HepG2 (cell line): ENCODE data around the gene TCF3. TPM values are rescaled to one million over a fixed set of nuclear protein-coding genes. Genes with fewer than 3 reads are reported as not detected.

ENCODE experiments used
- ATAC-seq: fragments of 200-7000 bp; cut with Tn5 transposase; 3 replicates; pipeline ENCODE4 v1.9.1; 2020; ENCODE audit warnings: mild to moderate bottlenecking, moderate library complexity
- BruUV-seq: library from RNA; stranded (reverse); fragments of 400-500 nt; replicated peaks from 2 replicates; lab custom pipeline; 2021; lab: Mats Ljungman, UMichigan
- CTCF ChIA-PET: fragments of 300-600 bp; formaldehyde crosslinking; extraction: SDS; loops from one replicate; lab custom pipeline; 2021; ENCODE audit warnings: low total read pairs, inconsistent platforms, low intra/inter-chr PET ratio; lab: Yijun Ruan, JAX
- POLR2A ChIA-PET: fragments of 350-600 bp; sonication (Branson Sonifier 250); formaldehyde crosslinking; loops from one replicate; lab custom pipeline; 2020; ENCODE audit warnings: antibody characterized with exemption, inconsistent platforms; lab: Yijun Ruan, JAX
- DNase-seq: peaks from one replicate; pipeline ENCODE4 v3.0.0-alpha.2; 2015; ENCODE audit warnings: low spot score
- FAIRE-seq: peaks from 3 replicates; lab custom pipeline; 2011; peaks lifted over from hg19 to GRCh38; lab: Jason Lieb, UNC
- H2AFZ ChIP-seq: one replicate; pipeline ENCODE4 v1.6.1; 2011; ENCODE audit warnings: low read length, inconsistent platforms
- H3K27ac ChIP-seq: fragments of 300-600 bp; 3 replicates; pipeline ENCODE4 v1.8.0; 2011; ENCODE audit warnings: mixed run types, mild to moderate bottlenecking, mixed read lengths, low read length, inconsistent platforms; ENCODE audit not compliant: insufficient read depth; ENCODE audit errors: extremely low read length
- H3K27me3 ChIP-seq, 2 experiments: fragments of 200-600 bp in 1 of 2; 2 replicates in 1 of 2; 3 replicates in 1 of 2; pipeline versions ENCODE4 v1.6.0 to v1.8.0; 2011; ENCODE audit warnings: low read length in 2 of 2, mild to moderate bottlenecking in 2 of 2, moderate library complexity in 2 of 2, inconsistent platforms in 1 of 2; ENCODE audit not compliant: insufficient read depth in 2 of 2, control insufficient read depth in 1 of 2
- H3K36me3 ChIP-seq, 2 experiments: fragments of 200-600 bp in 1 of 2; replicated peaks in 1 of 2; 2 replicates in 1 of 2; 3 replicates in 1 of 2; pipeline versions ENCODE4 v1.5.1 to v1.8.0; 2011; ENCODE audit warnings: low read length in 2 of 2, inconsistent platforms in 1 of 2; ENCODE audit not compliant: insufficient read depth in 2 of 2, control insufficient read depth in 1 of 2
- H3K4me1 ChIP-seq: 2 replicates; pipeline ENCODE4 v1.5.1; 2012; ENCODE audit warnings: low read length, inconsistent platforms; ENCODE audit not compliant: insufficient read depth
- H3K4me2 ChIP-seq: 2 replicates; pipeline ENCODE4 v1.6.0; 2011; ENCODE audit warnings: low read depth, low read length, inconsistent platforms
- H3K4me3 ChIP-seq, 3 experiments: fragments of 200-600 bp in 1 of 3; sonication (generic), shearing (Covaris generic) in 1 of 3; replicated peaks in 1 of 3; 2 replicates each; pipeline ENCODE4 v1.5.1; 2011 to 2016; ENCODE audit warnings: low read length in 3 of 3, inconsistent platforms in 2 of 3, low read depth in 2 of 3, mild to moderate bottlenecking in 2 of 3, control low read depth in 1 of 3, mixed read lengths in 1 of 3; ENCODE audit not compliant: insufficient read depth in 1 of 3
- H3K79me2 ChIP-seq: one replicate; pipeline ENCODE4 v1.6.1; 2011; ENCODE audit warnings: low read length, inconsistent platforms; ENCODE audit not compliant: insufficient read depth
- H3K9ac ChIP-seq: 2 replicates; pipeline ENCODE4 v1.6.0; 2011; ENCODE audit warnings: mild to moderate bottlenecking, low read depth, low read length, inconsistent platforms; ENCODE audit not compliant: insufficient read depth
- H3K9me3 ChIP-seq: 2 replicates; pipeline ENCODE4 v1.5.1; 2012; ENCODE audit warnings: mild to moderate bottlenecking, low read length
- H4K20me1 ChIP-seq: 2 replicates; pipeline ENCODE4 v1.6.0; 2011; ENCODE audit warnings: inconsistent platforms, mild to moderate bottlenecking, low read length, moderate library complexity; ENCODE audit not compliant: insufficient read depth
- ARID3A ChIP-seq: IDR thresholded peaks from 2 replicates; pipeline ENCODE4 v1.6.1; 2012; ENCODE audit warnings: low read depth, low read length, improper control_type of control experiment
- ARNT2 ChIP-seq: sonication (generic); formaldehyde crosslinking; IDR thresholded peaks from 2 replicates; pipeline ENCODE4 v1.8.0; 2022; ENCODE audit warnings: mild to moderate bottlenecking, low read depth, missing genetic modification reagents, moderate library complexity
- CBX2 ChIP-seq, 2 experiments: fragments of 200-600 bp in 1 of 2; sonication (generic); formaldehyde crosslinking in 1 of 2; IDR thresholded peaks; 2 replicates each; pipeline versions ENCODE4 v1.7.0 to v1.8.1; 2018 to 2022; ENCODE audit warnings: low read depth in 2 of 2, low read length in 1 of 2, mild to moderate bottlenecking in 1 of 2, missing genetic modification reagents in 1 of 2
- CEBPG ChIP-seq: IDR thresholded peaks from 2 replicates; pipeline ENCODE4 v1.6.1; 2016
- CHD2 ChIP-seq: IDR thresholded peaks from 2 replicates; pipeline ENCODE4 v1.6.1; 2011; ENCODE audit warnings: low read depth, low read length, improper control_type of control experiment
- KMT2B ChIP-seq: IDR thresholded peaks from 2 replicates; pipeline ENCODE4 v1.6.1; 2016; ENCODE audit warnings: missing genetic modification reagents, missing compliant biosample characterization
- MED13 ChIP-seq: sonication (generic); formaldehyde crosslinking; IDR thresholded peaks from 2 replicates; pipeline ENCODE4 v1.5.0; 2020; ENCODE audit warnings: missing genetic modification reagents
- NFYB ChIP-seq: sonication (generic); formaldehyde crosslinking; IDR thresholded peaks from 2 replicates; pipeline ENCODE4 v1.4.0; 2020; ENCODE audit warnings: missing genetic modification reagents
- TAF1 ChIP-seq: sonication (generic); formaldehyde crosslinking; IDR thresholded peaks from 2 replicates; pipeline ENCODE4 v1.4.0; 2020; ENCODE audit warnings: missing genetic modification reagents
- TBX3 ChIP-seq: fragments of 450-650 bp; IDR thresholded peaks from 2 replicates; pipeline ENCODE4 v1.6.1; 2017; ENCODE audit warnings: antibody characterized with exemption, mild to moderate bottlenecking, inconsistent platforms, borderline replicate concordance
- ZNF3 ChIP-seq: IDR thresholded peaks from 2 replicates; pipeline ENCODE4 v1.7.0; 2017; ENCODE audit warnings: inconsistent platforms
- WGBS: methylation state at CpG from one replicate; pipeline ENCODE4 v1.1.6; 2017; ENCODE audit warnings: low lambda C conversion rate; 5-methylcytosine and 5-hydroxymethylcytosine counted together
- in situ Hi-C: cut with HindIII; loops from 2 replicates; pipeline ENCODE4 v1.10.0; 2017; ENCODE audit warnings: low pct_unique_long_range_greater_than_20kb; ENCODE audit not compliant: extremely low pct_ligation_motif_present
- intact Hi-C: fragments of 100-400 bp; cut with micrococcal nuclease; formaldehyde crosslinking; loops from one replicate; pipeline ENCODE4 v1.10.0; 2022; ENCODE audit not compliant: unreplicated experiment
- polyA plus RNA-seq, 8 experiments: library from polyadenylated mRNA; depleted of rRNA in 3 of 8; stranded (reverse) in 7 of 8; unstranded in 1 of 8; fragments of >200 nt; fragmentation: Illumina TruSeq in 4 of 8; extraction: Trizol in 4 of 8; gene quantifications; 2 replicates each; pipeline versions ENCODE4 v1.2.1 to v1.2.3, GENCODE V29; 2011 to 2016; ENCODE audit warnings: low read depth in 4 of 8, missing spikeins in 1 of 8, mixed read lengths in 1 of 8; ENCODE audit not compliant: insufficient read depth in 1 of 8
- total RNA-seq, 5 experiments: library from RNA; depleted of rRNA; stranded (reverse); fragments of >200 nt; fragmentation: Illumina TruSeq; extraction: Trizol; gene quantifications; 2 replicates each; pipeline ENCODE4 v1.2.3, GENCODE V29; 2016; ENCODE audit warnings: low read depth in 1 of 5
- TF ChIP-seq, protein P1 (sequence below): sonication (generic); formaldehyde crosslinking; IDR thresholded peaks from 2 replicates; pipeline ENCODE4 v1.4.0; 2020; ENCODE audit warnings: missing genetic modification reagents

Gene TCF3
- total and polyA plus RNA-seq, 2 of the 13 experiments (the other 11 are each of a cell fraction or from before 2014, with no cell fraction given): 51.4 to 53.2 TPM

GRCh38 chr19:1602091-1602707, 50.2 kb downstream of the TCF3 start:
- Histone ChIP-seq H3K9me3 (no peaks in the 10 kb centered on the region), H2AFZ (no peak overlapping the region), H3K27me3 (no peaks in the 10 kb centered on the region; a peak in 2 of 5 replicates), H3K36me3 (peaks cover 12 to 25% of the 10 kb centered on the region in 2 experiments), H3K9ac (no peak overlapping the region), H3K27ac (no peak overlapping the region), H3K4me2 (no peak overlapping the region), H3K4me1 (peaks cover 32% of the 10 kb centered on the region), H3K79me2 (peaks cover 41% of the 10 kb centered on the region), H3K4me3 (no peak overlapping the region), H4K20me1 (peaks cover 5% of the 10 kb centered on the region; the same call in 1 of the 2 replicates)
- 95% methylated on average over 21 of the region's 21 CpGs for WGBS
- no TSS peak for BruUV-seq
- POLR2A ChIA-PET: interaction anchor here (2.7 kb wide), 1 partner anchor 9 kb away, joined by 22 read pairs; the partner anchor contains the start of gene MBD3
- DNase-seq (no peak), ATAC-seq (no peak), FAIRE-seq (no peak)
- TF ChIP-seq CEBPG (CRISPR knock-in tag): 0 out of 2 replicates have a peak, but pooled peaks have one; percentile 26
- no peak for TF ChIP-seq ARNT2 (CRISPR knock-in tag)
- CTCF ChIA-PET: no interaction called here
- intact Hi-C loops (no loop called here), in situ Hi-C loops (no loop called here)

- Histone ChIP-seq H3K4me2 (no peak overlapping the region), H3K27me3 (no peaks in the 10 kb centered on the region; a peak in 2 of 5 replicates), H3K4me3 (no peak overlapping the region), H3K79me2 (peaks cover 41% of the 10 kb centered on the region), H3K27ac (no peak overlapping the region), H4K20me1 (peaks cover 5% of the 10 kb centered on the region; the same call in 1 of the 2 replicates), H3K9ac (no peak overlapping the region), H3K9me3 (no peaks in the 10 kb centered on the region), H2AFZ (no peak overlapping the region), H3K36me3 (peaks cover 13 to 26% of the 10 kb centered on the region in 2 experiments), H3K4me1 (peaks cover 27% of the 10 kb centered on the region)
- WGBS: over 99% methylated on average over 14 of the region's 14 CpGs
- BruUV-seq: no TSS peak
- no peak for DNase-seq
- TF ChIP-seq NFYB (CRISPR knock-in tag): no peak
- TF ChIP-seq TBX3: no peak
- TF ChIP-seq CHD2: no peak
- no peak for TF ChIP-seq KMT2B (CRISPR knock-in tag)
- no peak for TF ChIP-seq CBX2 (IDR thresholded peaks at IDR 0.05; ENCODE audit: low read depth, low read length)
- no peak for TF ChIP-seq CBX2 (CRISPR knock-in tag; IDR thresholded peaks at IDR 0.05; ENCODE audit: low read depth)
- TF ChIP-seq, protein P1, sequence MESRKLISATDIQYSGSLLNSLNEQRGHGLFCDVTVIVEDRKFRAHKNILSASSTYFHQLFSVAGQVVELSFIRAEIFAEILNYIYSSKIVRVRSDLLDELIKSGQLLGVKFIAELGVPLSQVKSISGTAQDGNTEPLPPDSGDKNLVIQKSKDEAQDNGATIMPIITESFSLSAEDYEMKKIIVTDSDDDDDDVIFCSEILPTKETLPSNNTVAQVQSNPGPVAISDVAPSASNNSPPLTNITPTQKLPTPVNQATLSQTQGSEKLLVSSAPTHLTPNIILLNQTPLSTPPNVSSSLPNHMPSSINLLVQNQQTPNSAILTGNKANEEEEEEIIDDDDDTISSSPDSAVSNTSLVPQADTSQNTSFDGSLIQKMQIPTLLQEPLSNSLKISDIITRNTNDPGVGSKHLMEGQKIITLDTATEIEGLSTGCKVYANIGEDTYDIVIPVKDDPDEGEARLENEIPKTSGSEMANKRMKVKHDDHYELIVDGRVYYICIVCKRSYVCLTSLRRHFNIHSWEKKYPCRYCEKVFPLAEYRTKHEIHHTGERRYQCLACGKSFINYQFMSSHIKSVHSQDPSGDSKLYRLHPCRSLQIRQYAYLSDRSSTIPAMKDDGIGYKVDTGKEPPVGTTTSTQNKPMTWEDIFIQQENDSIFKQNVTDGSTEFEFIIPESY: peak; percentile 49; the same call in 1 of the 2 replicates
- TF ChIP-seq ARID3A: 0 out of 2 replicates have a peak, but pooled peaks have one; percentile 25
- TF ChIP-seq TAF1 (CRISPR knock-in tag): no peak
- TF ChIP-seq ZNF3: no peak
- TF ChIP-seq MED13 (CRISPR knock-in tag): no peak
- ATAC-seq: no peak
- ChIA-PET POLR2A (interaction anchor here (0.7 to 2.7 kb wide), 2 partner anchors 9 to 10 kb away, joined by 3 to 22 read pairs; partner anchors contain the start of gene MBD3), CTCF (no interaction called here)
- FAIRE-seq: no peak
- intact Hi-C loops (no loop called here), in situ Hi-C loops (no loop called here)
Observed at GRCh38 chr19:1601613-1602064, 50.8 kb downstream of the TCF3 start.
